ENCODE results near the gene ZNHIT1. TPM values are rescaled to one million over a fixed set of nuclear protein-coding genes. Genes with fewer than 3 reads are reported as not detected.

Gene ZNHIT1
- polyA plus RNA-seq, 1 of the 3 experiments (the other 2 are of a cell fraction) = 101 TPM

GRCh38 chr7:101169838-101170551, 48.0 kb upstream of the ZNHIT1 start:
- no peaks in the 10 kb centered on the region for H3K9me2 ChIP-seq
- H2AFZ ChIP-seq (ENCODE audit: low read depth) = no peak overlapping the region
- H3K9me3 ChIP-seq = no peaks in the 10 kb centered on the region
- no peak overlapping the region for H3K9ac ChIP-seq
- H3F3A ChIP-seq (replicated peaks; ENCODE audit: insufficient read depth) = peaks cover 26% of the 10 kb centered on the region
- H3K36me3 ChIP-seq (replicated peaks in 1 of 2; ENCODE audit: control insufficient read depth in 1 of 2, insufficient read depth in 2 of 2, low read length in 1 of 2) = no peaks in the 10 kb centered on the region
- H4K20me1 ChIP-seq (ENCODE audit: insufficient read depth) = peaks cover 2% of the 10 kb centered on the region
- H3K27me3 ChIP-seq (ENCODE audit: insufficient read depth) = no peaks in the 10 kb centered on the region; the same call in 1 of the 2 replicates
- TF ChIP-seq TAF1 (IDR thresholded peaks at IDR 0.05; ENCODE audit: borderline replicate concordance, low read depth, low read length) (no peak), REST (IDR thresholded peaks at IDR 0.05; ENCODE audit: low read depth, low read length) (peak; percentile 75), CTCF (IDR thresholded peaks at IDR 0.05) (peak; percentile 99), RAD21 (IDR thresholded peaks at IDR 0.05; ENCODE audit: low read length) (peak; percentile 73), CHD2 (IDR thresholded peaks at IDR 0.05; ENCODE audit: low read length, partially characterized antibody) (peak; percentile 45), NRF1 (IDR thresholded peaks at IDR 0.05; ENCODE audit: low read depth, low read length) (0 out of 2 replicates have a peak, but pooled peaks have one; percentile 27), EP300 (IDR thresholded peaks at IDR 0.05; ENCODE audit: borderline replicate concordance in 1 of 2, low read depth in 1 of 2, low read length in 1 of 2) (peak in 1 of 2 experiments; percentile 44; a peak in 1 of 4 replicates), FOXM1 (IDR thresholded peaks at IDR 0.05; ENCODE audit: low read depth) (no peak), USF1 (IDR thresholded peaks at IDR 0.05; ENCODE audit: borderline replicate concordance, low read depth) (no peak), TCF12 (IDR thresholded peaks at IDR 0.05) (no peak), SIN3A (IDR thresholded peaks at IDR 0.05; ENCODE audit: borderline replicate concordance, low read depth, low read length) (peak; percentile 71; the same call in 1 of the 2 replicates), EZH2phosphoT487 (IDR thresholded peaks at IDR 0.05; ENCODE audit: borderline replicate concordance, low read depth) (no peak), SMC3 (IDR thresholded peaks at IDR 0.05; ENCODE audit: low read depth, low read length) (peak; percentile 85), GATA2 (CRISPR knock-in tag; IDR thresholded peaks at IDR 0.05) (peak; percentile 91), YY1 (IDR thresholded peaks at IDR 0.05; ENCODE audit: low read depth) (no peak), MXI1 (IDR thresholded peaks at IDR 0.05; ENCODE audit: low read depth, low read length) (peak; percentile 71; the same call in 1 of the 2 replicates), POLR2AphosphoS5 (IDR thresholded peaks at IDR 0.05; ENCODE audit: low read depth, low read length) (peak; percentile 17; the same call in 1 of the 2 replicates), MAX (IDR thresholded peaks at IDR 0.05; ENCODE audit: low read depth) (peak; percentile 68)
- 6% methylated on average over 32 of the region's 33 CpGs for WGBS (ENCODE audit: low lambda C conversion rate)
- H3K79me2 ChIP-seq (ENCODE audit: insufficient read depth) = no peaks in the 10 kb centered on the region
- H3K4me2 ChIP-seq = peak overlapping the region; percentile 98
- H3K27ac ChIP-seq (ENCODE audit: low read depth in 2 of 2, low read length in 1 of 2) = peak overlapping the region in 1 of 2 experiments; percentile 59; a peak in 2 of 4 replicates
- peaks cover 30 to 52% of the 10 kb centered on the region in 2 experiments for H3K4me1 ChIP-seq (ENCODE audit: control insufficient read depth in 1 of 2, insufficient read depth in 2 of 2, low read depth in 1 of 2, low read length in 1 of 2)
- ChIA-PET CTCF (interaction anchor here (0.7 to 3.0 kb wide), 20 partner anchors 9 to 336 kb away, joined by 3 to 45 read pairs (median 6); partner anchors contain the start of genes MOGAT3, NAT16, PLOD3 and ZNHIT1), POLR2A (interaction anchor here (0.8 to 1.2 kb wide), 3 partner anchors 10 to 26 kb away, joined by 4 to 9 read pairs (median 5); partner anchors contain the start of gene NAT16)
- DNase-seq = peak; percentile 94
- peak overlapping the region; percentile 43 to 49 for H3K4me3 ChIP-seq (ENCODE audit: low read depth in 2 of 2, low read length in 1 of 2)
